ENCODE results near the gene SNX7.

Gene SNX7

DNA sequence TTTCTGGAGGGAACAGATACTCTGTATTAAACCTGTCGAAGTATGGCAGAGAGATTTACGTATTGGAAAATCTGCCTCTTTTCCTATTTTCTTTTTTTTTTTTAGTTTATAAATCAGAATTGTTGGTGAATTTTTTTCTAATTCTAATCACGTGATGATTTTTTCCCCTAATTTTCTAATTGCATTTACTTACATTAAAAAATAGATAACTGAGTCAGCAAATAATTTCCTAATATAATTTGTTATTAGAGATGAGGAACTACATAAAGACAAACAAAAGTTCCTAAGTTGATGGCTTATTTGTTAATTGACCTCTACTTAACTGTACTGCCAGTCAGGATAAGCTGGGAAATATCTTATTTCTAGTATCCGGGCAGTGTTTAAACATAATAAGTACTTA, 34.6 kb downstream of the SNX7 start:
- no peak for DNase-seq (ENCODE audit: low spot score)
- FAIRE-seq, result no peak

DNA sequence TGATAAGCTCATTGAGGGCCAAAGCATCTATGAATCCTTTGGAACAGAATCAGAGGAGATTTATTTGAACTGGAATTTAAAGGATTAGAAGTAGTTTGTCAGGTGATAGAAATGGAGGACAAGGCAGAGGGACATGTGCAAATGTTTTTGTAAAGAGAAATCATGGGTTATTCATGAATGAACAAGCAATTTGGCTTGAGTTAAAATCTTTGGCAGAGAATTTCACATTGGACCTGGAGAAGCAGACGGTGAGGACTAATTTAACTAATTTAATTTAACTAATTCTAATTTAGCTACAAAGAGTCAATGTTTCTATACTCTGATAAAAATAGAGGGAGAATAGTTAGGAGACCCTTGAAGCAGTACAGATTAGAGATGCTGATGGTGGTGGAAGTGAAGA, 36.3 kb downstream of the SNX7 start:
- no peak for FAIRE-seq
- DNase-seq (ENCODE audit: low spot score), result no peak

DNA sequence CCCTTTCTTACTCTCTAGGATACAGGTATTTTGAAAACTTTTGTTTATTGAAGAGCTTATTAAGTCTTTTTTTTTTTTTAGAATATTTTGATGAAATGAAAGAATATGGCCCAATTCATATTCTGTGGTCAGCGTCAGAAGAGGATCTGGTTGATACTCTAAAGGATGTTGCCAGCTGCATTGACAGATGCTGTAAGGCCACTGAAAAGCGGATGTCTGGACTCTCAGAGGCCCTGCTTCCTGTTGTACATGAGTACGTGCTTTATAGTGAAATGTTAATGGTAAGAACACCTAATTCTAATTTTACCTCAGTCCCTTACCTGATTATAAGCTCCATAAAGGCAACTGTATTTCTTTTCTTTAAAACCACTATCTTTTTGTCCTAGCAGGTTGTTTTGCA, 37.1 kb downstream of the SNX7 start:
- DNase-seq (ENCODE audit: low spot score) (no peak), FAIRE-seq (no peak)

DNA sequence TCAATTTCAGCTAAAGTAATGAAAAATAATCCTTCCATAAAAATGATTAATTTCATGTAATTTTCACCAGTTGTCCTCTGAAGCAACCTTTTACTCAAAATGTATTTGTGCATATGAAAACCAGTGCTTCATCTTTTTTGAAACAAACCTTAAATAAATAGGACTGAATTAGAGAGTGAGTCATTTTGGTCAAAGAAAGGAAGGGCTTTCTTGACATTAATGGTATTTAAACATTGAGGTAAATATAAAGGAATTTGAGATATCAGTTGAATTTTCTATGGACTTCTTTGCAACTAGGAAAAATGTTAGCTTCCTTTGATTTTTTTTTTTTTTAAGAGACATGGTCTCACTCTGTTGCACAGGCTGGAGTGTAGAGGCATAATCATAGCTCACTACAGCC, 38.7 kb downstream of the SNX7 start:
- DNase-seq (ENCODE audit: low spot score), result no peak
- no peak for FAIRE-seq

DNA sequence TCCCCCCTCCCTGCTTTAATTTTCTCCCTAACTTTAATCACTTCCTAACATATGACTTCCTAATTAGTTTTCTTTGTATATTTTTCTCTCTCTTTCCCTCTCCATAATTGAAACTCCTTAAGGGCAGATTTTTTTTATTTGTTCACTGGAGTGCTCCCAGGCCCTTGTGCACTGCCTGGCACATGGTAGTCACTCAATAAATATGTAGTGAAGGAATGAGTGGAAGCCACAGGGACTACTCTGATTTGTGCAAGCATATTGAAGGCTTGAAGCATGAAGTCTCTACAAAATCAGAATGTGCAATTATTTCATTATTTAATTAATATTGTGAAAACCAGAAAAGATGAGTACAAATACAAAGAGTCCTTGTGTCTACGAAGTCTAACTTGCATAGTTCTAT, 41.5 kb downstream of the SNX7 start:
- FAIRE-seq (no peak), DNase-seq (ENCODE audit: low spot score) (no peak)

DNA sequence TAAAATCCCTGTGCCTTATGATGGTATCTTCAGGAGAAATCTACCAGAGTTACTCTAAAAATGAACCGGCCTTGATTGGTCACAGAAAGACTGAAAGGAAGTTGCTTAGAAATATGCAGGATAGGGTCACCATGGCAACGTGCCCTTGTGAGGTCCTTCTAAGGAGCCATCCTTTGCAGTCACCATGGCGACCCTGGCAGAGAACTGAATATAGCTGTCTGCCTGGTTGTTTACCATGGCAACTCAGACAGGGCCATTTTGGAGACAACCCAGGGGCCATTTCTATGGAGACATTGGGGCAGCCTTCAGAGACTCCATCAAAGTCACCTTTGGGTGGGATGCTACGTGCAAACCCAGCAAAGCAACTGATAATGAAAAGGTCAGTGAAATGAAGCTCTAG, 43.0 kb downstream of the SNX7 start:
- FAIRE-seq (no peak), DNase-seq (ENCODE audit: low spot score) (peak; percentile 2)

DNA sequence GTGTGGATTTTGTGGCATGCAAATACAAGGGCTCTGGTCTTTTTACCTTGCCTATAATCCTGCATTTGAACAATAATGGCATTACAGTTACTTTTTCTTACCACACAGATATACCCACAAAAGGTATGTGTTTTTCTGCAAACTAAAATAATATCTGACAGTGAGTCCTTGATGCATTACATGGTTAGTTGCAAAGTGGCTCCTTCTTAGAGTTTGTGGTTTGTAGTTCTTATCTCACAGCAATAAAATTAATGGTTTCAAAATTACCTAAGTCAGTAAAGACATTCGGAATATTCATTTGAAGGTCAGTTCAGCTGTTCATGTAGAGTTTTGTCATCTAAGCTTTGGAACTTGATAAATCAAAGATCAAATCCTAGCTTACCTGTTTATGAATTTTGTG, 43.5 kb downstream of the SNX7 start:
- FAIRE-seq (no peak), DNase-seq (ENCODE audit: low spot score) (no peak)

DNA sequence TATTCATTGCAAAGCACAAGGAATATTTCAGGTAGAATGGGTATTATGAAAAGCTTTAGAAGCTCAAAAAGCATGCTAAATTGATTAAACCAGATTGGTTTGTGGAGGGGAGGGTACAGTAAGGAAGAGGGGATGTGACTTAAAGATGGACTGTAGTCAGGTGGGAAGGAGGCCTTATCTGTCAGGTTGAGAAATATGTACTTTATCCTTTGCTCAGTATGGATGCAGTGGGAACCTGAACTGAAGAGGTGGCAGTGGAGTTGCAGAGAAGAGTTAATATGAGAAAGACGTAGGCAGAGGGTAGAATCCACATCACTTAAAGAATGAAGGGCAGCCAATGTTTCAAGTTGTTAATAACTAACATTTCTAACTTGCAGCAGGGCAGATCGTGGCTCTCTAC, 44.1 kb downstream of the SNX7 start:
- DNase-seq (ENCODE audit: low spot score) (no peak), FAIRE-seq (no peak)

DNA sequence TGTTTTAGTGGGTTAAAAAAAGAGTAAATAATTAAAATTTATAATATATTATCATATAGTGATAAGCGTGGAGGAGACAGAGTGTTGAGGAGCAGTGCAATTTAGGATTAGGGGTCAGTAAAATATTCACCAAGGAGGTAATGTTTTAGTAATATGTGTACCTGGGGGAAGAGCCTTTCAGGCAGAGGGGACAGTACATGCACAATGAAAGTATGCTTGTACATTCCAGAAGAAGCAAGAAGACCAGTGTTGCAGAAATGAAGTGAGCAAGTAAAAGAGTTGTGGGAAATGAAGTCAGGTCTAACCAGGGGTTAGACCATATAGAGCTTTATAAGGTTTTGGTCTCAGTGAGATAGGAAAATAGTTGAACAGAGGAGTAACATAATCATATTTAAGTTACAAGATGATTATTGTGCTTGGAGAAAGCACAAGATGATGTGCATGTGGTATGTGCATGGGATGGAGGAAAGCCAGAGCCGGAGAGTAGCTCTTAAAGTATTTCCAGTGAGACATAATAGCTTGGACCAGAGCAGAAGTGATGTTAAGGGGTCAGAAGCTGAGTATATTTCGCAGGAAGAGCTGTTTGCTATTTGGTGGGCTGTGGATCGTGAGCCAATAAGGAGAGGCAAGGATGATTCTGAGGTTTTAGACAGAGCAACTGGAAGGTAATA, 44.8 kb downstream of the SNX7 start:
- DNase-seq (ENCODE audit: low spot score) (no peak), FAIRE-seq (no peak)

DNA sequence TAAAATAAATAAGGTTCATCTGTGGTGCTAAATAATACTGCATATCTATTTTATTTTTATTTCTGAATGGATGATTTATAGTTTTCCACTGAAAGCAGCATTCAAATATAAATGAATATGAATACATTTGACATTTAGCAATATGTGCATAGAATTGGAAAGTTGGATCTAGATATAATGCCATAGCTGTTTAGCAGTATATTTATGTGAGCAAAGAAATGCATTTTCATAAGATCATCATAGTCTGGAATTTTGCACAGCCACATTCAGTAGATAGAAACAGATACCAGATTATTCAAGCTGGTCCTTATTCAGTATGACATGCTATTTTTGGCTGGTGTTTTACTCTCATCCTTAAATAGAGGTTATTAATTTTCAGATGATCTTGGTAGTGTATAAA, 46.0 kb downstream of the SNX7 start:
- DNase-seq (ENCODE audit: low spot score) (no peak), FAIRE-seq (no peak)

DNA sequence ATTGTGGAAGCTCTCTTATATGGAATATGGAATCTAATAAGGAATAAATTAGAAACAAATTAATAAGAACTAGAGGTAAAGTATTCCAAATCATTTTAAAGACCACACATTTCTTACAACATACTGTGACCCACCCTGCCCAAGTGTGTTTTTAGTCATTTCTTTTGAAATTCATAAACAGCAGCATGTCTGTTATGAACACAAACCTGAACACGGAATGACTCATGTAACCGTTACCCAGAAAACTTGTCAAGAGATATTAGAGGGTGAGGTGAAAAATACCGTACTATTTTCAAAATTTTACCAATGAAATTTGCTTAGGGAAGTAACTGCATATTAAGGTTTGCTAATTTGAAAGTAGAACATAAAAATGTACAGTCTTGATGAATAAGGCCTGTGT, 48.4 kb downstream of the SNX7 start:
- FAIRE-seq (no peak), DNase-seq (ENCODE audit: low spot score) (no peak)

DNA sequence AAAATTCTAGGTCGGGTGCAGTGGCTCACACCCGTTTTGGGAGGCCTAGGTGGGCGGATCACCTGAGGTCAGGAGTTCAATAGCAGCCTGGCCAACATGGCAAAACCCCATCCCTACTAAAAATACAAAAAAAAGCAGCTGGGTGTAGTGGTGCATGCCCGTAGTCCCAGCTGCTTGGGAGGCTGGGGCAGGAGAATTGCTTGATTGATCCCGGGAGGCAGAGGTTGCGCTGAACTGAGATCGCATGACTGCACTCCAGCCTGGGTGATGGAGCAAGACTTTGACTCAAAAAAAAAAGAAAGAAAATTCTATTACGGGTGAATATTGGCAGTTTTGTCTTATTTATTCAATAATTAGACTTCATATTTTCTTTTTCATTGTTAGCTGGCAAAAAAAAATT, 62.1 kb downstream of the SNX7 start:
- no peak for FAIRE-seq

DNA sequence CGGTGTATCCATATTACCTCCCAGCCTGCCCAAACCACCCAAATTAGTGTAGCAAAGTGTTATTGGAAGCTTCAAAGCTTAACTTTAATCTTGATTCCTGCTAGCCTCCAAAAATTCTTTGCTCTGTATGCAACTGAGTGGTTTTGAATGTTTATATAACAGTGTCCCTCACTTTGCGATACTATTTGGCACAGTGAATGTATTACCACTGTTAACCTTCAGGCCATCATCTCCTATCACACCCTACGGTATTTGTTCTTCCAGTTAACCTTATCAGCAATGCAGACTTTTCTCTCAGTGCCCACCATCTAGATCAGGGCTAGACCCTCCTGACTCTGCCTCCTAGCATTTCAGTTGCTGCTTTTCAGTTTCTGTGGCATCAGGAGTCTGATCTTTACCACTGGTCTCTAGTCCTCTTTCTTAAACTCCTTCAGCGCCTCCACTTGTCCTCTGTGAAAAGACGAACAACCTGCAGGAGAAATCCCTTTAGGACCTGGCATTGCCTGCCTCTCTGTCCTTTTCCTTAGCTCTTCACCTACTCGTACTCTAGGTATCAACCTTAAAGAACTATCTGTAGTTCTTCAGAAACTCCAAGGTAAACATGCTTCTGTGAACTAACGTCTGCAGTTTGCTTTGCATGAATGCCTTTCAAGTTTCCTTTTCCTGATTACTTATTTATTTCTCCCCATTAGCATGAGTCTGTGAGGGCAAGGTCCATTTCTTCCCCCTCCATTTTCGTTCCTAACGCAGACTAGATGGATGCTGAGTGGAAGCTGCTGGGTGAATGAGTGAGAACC, 71.7 kb downstream of the SNX7 start:
- FAIRE-seq, result no peak
- DNase-seq (ENCODE audit: low spot score), result no peak

More for the DNA sequence above, 62.1 kb downstream of the SNX7 start:
- DNase-seq (ENCODE audit: low spot score), result no peak

DNA sequence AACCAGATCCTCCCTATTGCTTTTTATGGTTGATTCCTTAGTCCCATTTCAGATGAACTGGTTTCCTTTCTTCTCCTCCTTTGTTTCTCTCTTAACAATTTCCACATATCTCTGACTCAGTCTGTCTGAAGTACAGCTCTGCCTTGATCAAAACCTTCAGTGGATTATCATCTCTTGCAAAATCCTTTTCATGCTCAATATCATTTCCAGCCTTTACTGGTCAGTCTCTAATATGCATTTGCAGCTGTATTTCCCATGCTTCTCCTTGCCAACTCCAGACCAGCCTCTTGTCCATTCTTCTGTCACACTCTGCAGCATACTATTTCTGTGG, 72.2 kb downstream of the SNX7 start:
- DNase-seq (ENCODE audit: low spot score) (no peak), FAIRE-seq (no peak)

DNA sequence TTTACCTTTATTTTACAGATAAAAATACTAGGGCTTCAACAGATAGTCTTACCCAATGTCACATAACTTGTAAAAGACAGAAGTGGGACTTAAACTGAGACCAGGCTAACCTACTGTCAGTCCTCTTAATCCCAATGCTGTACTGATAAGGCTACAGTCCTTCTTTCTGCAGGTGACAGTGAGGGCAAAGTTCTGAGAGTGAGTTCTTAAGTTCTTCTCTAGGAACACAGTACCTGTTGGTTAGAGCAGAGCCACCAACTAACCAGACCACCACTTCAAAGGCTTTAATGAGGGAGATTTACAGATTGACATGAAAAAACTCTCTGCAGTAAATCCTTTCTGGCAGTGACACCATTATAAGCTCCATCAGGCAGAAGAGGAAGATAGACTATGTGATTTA, 74.2 kb downstream of the SNX7 start:
- DNase-seq (ENCODE audit: low spot score), result no peak
- no peak for FAIRE-seq

DNA sequence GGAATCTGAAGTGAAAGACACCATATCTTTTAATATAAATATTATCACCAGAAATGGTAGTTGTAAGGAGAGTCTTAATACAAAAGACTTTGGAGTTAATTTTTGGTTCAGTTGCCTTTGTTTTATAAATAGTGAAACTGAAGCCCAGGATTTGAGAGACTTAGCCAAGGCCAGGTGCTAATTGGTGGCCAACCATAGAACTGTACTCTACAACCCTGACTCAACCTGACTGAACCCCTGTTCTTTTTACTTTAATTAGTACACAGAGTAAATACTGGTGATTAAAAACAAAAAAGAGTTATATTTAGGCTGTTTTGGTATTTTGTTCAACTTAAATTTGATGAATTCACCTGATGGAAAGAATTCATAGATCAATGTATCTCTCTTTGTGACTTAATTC, 76.3 kb downstream of the SNX7 start:
- FAIRE-seq (no peak), DNase-seq (ENCODE audit: low spot score) (no peak)

DNA sequence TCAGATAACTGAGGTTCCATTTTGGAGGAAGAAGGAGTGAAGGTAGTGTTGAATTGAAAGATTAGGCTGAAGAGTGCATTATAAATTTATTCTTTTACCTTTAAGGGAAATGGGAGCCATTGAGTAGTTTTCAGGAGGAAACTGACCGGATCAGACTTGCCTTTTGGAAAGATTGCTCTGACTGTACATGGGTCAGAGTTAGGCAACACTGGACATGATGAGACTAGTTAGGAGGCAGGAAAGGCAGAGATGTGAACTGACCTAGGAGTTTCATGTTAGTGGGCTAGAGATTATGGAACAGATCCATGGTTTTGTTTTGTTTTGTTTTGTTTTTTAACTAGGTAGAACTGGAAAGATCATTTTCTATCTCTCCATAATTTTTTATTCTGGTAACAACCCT, 78.2 kb downstream of the SNX7 start:
- no peak for FAIRE-seq

DNA sequence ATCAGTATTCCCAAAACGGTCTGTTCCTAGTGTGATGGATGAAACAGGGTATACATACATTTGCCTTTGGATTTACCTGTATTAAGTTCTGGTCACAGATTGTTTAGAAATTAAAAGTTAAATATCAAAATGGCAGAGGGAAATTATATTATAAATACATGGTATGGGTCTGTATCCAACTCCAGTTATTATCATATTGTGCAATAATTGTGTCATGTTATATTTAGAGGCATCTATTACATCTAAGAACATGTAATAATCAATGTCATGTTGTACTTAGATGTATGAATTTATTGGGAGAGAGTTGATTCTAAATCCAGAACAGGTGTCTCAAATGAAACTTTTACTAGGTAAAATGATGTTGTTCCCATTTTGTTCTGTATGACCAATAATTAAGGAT, 79.6 kb downstream of the SNX7 start:
- DNase-seq (ENCODE audit: low spot score) (no peak), FAIRE-seq (no peak)

More for the DNA sequence above, 78.2 kb downstream of the SNX7 start:
- no peak for DNase-seq (ENCODE audit: low spot score)

DNA sequence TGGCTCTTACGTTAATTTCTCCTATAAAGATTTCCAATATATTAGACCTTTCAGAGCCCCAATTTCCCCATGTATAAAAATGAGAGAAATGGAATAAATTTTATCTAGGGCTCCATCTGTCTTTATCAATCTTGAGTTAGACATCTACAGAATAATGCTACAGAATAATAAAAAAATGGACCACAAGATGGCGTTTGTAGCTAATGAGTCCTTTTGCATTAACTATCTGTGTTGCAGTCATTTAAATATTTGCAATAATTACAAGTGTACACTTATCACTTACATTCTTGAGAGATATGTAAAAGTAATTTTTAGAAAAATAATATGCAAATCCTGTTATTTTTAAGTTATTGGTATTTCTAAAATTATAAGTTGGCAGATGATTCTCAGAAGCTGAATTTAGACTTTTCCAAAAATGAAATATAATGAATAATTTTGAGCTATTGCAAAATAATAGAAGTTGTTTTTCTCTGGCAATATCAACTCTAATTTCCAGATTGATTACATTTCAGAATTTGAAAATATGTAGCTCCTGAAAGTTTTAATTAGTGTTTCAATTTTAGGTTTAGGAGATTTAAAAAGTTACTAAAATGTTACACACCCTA, 87.7 kb downstream of the SNX7 start:
- FAIRE-seq (no peak), DNase-seq (ENCODE audit: low spot score) (no peak)

DNA sequence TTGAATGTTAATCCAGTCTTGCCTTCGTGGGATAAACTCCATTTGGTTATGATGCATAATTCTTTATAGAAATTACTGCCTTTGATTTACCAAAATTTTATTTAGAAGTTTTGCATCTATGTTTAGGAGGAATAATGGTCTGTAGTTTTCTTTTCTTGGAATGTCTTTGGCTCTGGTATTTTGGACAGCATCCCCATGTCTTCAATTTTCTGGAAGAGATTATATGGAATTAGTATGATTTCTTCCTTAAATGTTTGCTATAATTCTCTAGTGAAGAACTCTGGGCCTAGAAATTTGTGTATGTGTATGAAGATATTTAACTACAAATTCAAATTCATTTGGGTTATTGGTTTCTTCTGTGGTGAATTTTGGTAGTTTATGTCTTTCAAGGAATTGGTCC, 92.7 kb downstream of the SNX7 start:
- FAIRE-seq (no peak), DNase-seq (ENCODE audit: low spot score) (no peak)

DNA sequence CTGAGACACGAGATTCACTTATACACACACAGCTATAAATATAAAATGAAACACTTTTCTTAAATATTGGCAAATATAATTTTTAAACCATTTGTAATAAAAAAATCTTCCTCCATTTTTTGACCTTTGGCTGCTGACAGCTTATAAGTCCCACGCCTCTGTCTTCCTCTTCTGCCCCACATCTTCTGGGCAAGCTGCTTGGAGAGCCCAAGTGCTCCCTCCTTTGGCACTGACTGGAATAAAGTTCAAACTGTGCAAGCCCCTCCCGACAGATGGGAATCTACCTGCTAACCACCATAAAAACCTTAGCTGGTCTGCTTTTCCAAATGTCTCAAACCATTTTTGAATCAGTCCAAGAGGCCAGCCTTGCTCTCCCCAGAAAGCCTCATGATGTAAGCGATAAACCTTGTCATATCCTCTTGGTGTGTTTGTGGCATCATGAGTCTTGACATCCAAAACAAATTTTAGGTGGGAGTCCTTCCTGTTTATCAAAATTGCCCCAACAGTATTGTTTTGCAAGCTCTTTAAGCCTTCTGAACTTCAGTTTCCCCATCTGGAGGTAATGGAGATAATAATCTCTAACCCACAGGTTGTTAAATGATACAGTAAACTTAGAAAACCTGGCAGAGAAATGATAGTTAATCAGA, 99.8 kb downstream of the SNX7 start:
- FAIRE-seq (no peak), DNase-seq (ENCODE audit: low spot score) (peak; percentile 5)

DNA sequence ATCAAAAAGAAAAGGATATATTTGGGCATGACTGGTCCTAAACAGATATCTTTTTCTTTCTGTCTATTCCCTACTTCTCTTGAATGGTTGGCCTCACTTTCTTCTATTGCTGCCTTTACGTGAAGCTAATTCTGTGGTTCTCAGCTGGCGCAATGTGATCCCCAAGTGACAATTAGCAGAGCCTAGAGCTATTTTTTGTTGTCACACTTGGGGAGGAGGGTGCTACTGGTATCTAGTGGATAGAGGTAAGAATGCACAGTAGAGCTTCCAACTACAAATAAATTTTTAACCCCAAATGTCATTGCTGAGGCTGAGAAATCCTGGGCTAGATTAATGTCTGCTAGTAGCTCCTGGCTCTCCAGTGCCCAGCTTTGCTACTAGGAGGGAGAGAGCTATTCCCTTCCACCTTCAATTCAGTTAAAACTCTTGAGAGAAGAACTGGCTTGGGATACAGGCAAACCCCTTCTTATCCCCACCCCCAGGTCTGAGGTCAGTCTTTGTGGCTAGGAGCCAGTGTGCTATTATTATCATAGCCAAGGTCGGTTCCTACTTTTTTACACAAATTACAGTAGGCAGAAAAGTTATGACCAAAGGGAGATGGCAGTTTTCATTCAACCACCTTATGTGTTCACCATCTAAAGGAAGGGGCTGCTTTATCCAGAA, 102.1 kb downstream of the SNX7 start:
- no peak for DNase-seq (ENCODE audit: low spot score)
- FAIRE-seq, result no peak

Measured in urothelium cell line (cell line).